ENCODE data around the gene BRD1.
"Not testable (repeated sequence)": the region's sequence is repeated elsewhere in the genome, so short reads cannot be mapped to it uniquely, and the experiment has no call there.

Gene BRD1

DNA sequence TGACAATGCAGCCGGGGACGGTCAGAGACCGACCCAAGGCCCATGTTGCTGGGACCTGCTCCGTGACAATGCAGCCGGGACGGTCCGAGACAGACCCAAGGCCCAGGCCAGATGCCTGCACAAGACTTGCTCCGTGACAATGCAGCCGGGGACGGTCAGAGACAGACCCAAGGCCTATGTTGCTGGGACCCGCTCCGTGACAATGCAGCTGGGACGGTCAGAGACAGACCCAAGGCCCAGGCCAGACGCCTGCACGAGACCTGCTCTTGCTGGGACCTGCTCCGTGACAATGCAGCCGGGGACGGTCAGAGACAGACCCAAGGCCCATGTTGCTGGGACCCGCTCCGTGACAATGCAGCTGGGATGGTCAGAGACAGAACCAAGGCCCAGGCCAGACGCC, 45.8 kb downstream of the BRD1 start:
- not testable (repeated sequence) for FAIRE-seq

GRCh38 chr22:49781289-49781782, 46.3 kb downstream of the BRD1 start:
- FAIRE-seq: no peak

- no peak for FAIRE-seq
Measured at GRCh38 chr22:49780698-49781288, 46.9 kb downstream of the BRD1 start.

DNA sequence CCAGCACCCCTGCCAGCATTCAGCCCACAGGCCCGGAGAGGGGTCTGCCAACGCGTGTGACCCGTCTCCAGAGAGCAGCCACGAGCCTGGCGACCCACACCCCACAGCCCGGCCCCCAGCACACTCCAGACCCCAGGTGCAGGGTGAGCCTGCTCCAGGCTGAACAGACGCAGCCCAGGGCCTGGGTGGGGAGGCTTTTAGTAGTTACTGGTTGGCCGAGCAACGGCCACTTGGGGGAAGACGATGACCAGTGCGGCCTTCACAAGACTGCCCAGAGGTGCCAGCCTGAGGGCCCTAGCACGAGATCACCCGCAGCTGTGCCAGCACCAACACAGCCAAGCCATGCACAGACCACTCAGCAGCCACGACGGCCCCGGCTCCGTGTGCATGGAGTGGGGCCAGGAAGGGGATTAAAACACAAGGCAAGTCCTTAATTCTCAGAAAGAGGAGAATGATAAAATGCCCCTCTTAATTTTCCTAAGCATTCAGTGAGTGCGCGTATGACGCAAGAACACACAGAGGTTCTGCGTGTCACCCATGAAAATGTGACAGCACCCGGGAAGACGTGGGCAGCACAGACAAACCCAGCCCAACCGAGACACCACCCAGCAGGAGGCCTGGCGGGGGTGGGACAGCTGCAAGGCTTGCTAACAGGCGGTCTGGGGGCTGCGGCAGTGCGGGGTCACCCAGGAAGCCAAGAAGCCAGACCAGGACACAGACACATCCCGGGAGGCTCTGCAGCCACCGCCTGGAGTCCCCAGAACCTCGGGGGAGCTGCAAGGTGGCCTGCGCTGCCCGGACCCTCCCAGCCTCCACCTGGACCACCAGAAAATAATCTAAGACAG, 47.6 kb downstream of the BRD1 start:
- no peak for FAIRE-seq

GRCh38 chr22:49779211-49779610, 48.5 kb downstream of the BRD1 start:
- no peak for FAIRE-seq

DNA sequence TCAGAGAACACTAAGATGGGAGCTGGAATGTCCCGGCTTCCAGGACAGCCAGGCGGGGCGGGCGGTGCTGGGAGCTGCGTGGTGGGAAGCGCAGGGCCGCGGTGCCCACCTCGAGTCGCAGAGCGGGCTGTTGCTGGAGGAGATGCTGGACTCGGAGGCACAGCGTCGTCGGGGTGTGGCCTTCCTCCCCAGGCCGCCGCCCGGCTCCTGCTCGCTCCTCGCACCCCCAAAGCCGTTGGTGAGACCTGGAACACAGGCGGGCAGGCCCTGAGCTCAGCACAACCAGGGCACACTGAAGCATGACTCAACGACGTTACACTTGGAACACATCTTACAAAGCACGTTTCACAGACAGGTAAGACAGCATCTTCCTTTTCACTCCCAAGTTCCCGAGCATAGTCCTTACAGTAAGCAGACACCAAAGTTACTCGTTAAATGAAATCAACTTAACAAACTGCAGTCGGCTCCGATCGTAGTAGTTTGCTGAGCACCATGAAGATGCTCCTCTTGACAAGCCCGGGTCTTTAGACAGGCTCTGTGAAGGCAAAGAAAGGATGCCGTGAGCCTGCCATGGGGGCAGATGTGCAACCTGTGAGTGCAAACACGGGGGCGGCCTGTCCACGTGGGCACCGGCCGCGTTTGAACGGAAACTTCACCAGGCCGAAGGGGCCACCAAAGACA, 50.0 kb downstream of the BRD1 start:
- FAIRE-seq: no peak

DNA sequence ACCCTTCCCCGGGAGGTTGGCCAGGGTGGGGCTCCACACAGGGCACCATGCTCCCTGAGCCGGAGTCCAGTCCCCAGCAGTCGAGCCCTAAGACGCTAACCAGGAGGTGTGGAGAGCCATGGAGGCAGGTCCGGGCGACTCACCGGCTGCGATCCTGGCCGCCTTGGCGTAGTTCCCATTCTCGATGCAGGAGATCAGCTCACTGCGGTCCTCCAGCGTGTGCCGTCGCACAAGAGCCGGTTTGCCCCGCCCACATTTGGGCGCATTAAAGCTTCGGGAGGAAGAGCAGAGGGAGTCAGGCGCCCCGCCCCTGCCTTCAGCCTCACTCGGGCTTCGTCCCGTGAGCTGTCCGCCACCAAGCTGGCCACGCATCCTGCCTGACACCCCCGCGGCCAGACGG, 50.8 kb downstream of the BRD1 start:
- FAIRE-seq: no peak

- no peak for FAIRE-seq
Measured at GRCh38 chr22:49775867-49776511, 51.7 kb downstream of the BRD1 start.

DNA sequence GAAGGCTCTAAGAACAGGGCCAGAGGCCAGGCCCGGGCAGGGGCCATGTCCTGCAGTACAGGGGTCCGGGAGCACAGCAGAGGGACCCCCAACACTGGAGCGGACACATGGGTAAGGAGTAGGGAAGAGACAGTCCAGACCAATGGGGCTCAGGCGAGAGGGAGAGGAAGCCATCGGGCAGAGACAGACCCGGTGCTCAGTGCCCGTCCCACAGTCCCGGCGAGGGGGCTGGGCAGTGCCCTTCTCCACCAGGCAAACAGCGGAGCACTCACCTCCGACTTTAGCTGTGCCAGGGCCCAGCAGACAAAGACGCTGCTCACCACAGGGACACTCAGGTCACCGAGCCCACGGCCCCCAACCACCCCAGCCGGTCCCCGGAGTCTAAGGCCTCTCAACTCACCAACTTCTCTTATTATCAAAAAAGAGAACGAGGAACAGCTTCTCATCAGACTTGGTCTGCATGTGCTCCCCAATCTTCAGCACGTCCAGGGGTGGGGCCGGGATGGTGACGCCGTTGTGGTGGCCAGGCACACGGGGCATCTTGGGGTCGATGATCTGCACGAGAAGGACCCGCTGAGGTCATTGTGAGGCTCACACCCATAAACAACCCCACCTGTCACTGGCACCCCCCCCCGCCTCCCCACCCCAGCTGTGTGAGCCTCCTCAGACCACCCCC, 52.3 kb downstream of the BRD1 start:
- no peak for FAIRE-seq

DNA sequence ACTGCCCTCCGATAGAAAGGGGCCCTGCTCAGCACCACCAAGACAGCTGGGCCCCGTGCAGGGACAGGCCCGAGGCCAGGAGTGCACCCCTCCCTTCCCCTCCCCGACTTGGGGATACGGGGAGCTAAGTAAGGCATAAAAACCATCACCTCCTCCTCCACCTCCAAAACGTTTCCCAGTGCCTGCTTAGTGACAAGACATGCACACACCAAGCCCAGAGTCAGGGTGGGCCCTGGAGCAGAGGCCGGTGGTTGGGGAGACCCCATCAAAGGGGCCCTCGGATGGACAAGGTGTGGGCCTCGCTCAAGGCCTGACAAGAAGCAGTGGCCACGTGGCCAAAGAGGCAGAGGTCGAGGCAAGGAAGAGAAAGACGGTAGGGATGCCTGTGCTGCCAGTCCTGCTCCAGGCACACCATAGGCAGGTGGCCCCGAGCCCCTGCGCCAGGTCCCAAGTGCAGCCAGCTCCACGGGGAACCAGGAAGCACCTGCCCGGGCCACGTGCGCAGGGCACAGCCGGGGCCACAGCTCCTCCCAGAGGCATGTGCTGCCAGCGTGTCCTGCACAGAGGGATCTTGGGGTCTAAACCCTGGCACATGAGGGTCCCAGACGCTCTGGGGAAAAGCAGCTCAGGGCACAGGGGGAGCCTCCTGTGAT, 53.0 kb downstream of the BRD1 start:
- no peak for FAIRE-seq

- no peak for FAIRE-seq
Measured at GRCh38 chr22:49774046-49774445, 53.6 kb downstream of the BRD1 start.

DNA sequence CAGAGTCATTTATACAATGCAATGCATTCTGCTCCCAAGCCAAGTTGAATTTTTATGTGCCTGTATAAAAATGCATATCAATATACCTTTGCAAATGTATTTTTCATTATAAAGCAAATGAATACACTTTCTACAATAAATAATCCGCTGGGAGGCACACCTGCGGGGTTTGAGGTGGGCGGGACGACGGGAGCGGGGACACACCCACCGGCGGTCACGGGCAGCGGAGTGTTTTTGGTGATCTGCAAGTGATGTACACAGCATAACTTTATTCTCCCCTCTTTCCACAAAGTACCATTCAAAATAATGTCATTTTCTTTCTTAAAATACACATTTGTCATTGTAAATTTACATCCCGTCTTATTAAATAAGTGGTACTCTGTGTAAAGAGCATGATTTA, 54.1 kb downstream of the BRD1 start:
- FAIRE-seq: no peak

GRCh38 chr22:49772692-49773091, 55.0 kb downstream of the BRD1 start:
- no peak for FAIRE-seq

DNA sequence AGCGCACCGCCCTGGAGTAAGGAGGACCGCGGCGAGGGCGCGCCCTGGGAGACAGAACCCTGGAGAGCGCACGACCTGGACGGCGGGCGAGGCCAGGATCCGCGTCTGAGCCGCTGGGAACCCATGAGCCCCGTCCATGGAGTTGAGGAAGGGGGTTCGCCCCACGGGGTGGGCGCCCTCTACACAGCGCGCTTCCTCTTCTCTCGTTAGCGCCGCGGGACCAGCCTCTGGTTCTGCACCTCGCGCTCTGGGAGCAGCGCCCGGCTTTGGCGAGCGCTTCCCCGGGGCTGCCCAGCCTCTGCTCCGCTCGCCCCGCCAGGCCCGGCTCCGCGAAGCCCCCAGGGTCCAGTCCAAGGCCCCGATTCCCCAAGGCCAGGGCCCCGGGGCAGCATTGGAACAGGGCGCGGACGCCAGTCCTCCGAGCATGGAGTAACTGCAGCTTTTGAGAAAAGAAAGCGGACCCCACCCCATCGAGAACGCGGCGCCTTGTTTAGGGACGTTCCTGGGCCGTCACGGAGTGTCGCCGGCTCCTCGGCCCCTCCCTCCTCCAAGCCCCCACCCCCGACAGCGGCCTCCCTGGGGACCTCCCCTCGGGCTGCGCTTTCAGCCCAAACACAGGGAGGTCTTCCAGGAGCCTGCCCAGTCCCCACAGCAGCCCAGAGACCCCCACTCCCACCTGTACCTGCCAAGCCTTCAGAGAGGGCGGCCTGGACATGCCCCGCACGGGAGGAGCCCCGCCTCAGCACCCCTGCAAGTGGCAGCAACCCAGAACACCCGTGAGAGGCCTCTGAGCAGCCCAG, 56.2 kb downstream of the BRD1 start:
- no peak for FAIRE-seq

DNA sequence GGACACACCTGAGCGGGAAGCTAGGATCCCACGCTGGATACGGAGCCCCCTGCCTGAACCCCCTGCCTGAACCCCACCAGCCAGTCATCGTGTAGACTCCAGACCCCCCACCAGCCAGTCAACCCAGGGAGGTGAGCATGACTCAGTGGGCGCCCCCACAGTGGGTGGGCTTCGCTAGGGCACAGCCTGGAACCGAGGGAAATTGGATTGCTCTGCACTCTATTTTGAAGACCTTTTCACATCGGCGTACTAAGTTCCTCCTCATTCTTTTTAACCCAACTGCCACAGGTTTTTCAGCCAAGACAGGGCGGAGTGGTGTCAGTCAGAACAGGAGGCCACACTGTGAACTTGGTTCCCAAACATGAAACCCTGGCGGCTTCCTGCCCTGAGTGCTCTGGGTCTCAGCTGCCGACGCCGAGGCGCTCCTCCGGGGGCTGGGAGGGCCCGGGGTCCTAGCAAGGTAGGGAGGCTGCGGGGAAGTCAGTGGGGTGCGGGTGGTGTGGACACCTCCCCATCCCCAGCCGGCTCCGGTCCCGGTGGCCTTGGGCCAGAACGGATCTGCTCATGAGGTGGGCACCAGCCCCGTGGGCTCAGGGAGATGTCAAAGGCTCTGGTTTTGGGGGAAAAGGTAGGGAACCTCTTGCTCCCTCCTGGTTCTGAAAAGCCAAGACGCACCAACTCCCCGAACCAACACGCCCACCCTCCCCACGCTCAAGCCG, 57.0 kb downstream of the BRD1 start:
- FAIRE-seq: no peak

- FAIRE-seq: no peak
Measured at GRCh38 chr22:49769691-49770546, 57.8 kb downstream of the BRD1 start.

GRCh38 chr22:49768951-49769690, 58.6 kb downstream of the BRD1 start:
- no peak for FAIRE-seq

GRCh38 chr22:49768077-49768910, 59.4 kb downstream of the BRD1 start:
- no peak for FAIRE-seq

Data from TTC549 (cell line).